ENCODE measurements around the gene MIS12. TPM values are rescaled to one million over a fixed set of nuclear protein-coding genes. Genes with fewer than 3 reads are reported as not detected.
A peak's percentile ranks its signal among the peaks of the same experiment; 100 is the strongest.

MIS12 gene
- total RNA-seq, 2 donors from 2014 or later: 27.1 to 28.9 TPM

GRCh38 chr17:5500247-5500588, 13.9 kb downstream of the MIS12 start:
- H3K4me3 Mint-ChIP-seq: peak overlapping the region; percentile 59
- no peak for DNase-seq
- no peaks in the 10 kb centered on the region for H3K9me3 ChIP-seq (ENCODE audit: control insufficient read depth, low read length)
- H3K9me3 Mint-ChIP-seq: no peaks in the 10 kb centered on the region
- H3K36me3 ChIP-seq (ENCODE audit: control insufficient read depth, insufficient read depth, low read length): no peaks in the 10 kb centered on the region
- H3K27me3 Mint-ChIP-seq (ENCODE audit: insufficient read depth): peaks cover 89% of the 10 kb centered on the region
- WGBS, 2 experiments (ENCODE audit: insufficient coverage in 1 of 2, insufficient read length in 1 of 2): 2% methylated on average over 7 to 16 of the region's 18 CpGs
- H3K27ac ChIP-seq (ENCODE audit: low read depth, low read length): peak overlapping the region; percentile 73
- H3K9ac ChIP-seq (ENCODE audit: extremely low read depth, low read length, poor library complexity, severe bottlenecking): no peak overlapping the region
- TF ChIP-seq, protein P1, sequence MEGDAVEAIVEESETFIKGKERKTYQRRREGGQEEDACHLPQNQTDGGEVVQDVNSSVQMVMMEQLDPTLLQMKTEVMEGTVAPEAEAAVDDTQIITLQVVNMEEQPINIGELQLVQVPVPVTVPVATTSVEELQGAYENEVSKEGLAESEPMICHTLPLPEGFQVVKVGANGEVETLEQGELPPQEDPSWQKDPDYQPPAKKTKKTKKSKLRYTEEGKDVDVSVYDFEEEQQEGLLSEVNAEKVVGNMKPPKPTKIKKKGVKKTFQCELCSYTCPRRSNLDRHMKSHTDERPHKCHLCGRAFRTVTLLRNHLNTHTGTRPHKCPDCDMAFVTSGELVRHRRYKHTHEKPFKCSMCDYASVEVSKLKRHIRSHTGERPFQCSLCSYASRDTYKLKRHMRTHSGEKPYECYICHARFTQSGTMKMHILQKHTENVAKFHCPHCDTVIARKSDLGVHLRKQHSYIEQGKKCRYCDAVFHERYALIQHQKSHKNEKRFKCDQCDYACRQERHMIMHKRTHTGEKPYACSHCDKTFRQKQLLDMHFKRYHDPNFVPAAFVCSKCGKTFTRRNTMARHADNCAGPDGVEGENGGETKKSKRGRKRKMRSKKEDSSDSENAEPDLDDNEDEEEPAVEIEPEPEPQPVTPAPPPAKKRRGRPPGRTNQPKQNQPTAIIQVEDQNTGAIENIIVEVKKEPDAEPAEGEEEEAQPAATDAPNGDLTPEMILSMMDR (conservative IDR thresholded peaks at IDR 0.05): no peak
- H3K4me3 ChIP-seq (ENCODE audit: low read length): peak overlapping the region; percentile 78
- no peaks in the 10 kb centered on the region for H3K4me1 ChIP-seq (ENCODE audit: control insufficient read depth, insufficient read depth, low read length)
- H3K4me1 Mint-ChIP-seq: peaks cover 2% of the 10 kb centered on the region
- H3K36me3 Mint-ChIP-seq (ENCODE audit: low read depth): no peaks in the 10 kb centered on the region
- no peak overlapping the region for H3K27ac Mint-ChIP-seq
- peaks cover 74% of the 10 kb centered on the region for H3K27me3 ChIP-seq (ENCODE audit: control insufficient read depth, insufficient read depth, low read length, poor library complexity, severe bottlenecking)

DNA sequence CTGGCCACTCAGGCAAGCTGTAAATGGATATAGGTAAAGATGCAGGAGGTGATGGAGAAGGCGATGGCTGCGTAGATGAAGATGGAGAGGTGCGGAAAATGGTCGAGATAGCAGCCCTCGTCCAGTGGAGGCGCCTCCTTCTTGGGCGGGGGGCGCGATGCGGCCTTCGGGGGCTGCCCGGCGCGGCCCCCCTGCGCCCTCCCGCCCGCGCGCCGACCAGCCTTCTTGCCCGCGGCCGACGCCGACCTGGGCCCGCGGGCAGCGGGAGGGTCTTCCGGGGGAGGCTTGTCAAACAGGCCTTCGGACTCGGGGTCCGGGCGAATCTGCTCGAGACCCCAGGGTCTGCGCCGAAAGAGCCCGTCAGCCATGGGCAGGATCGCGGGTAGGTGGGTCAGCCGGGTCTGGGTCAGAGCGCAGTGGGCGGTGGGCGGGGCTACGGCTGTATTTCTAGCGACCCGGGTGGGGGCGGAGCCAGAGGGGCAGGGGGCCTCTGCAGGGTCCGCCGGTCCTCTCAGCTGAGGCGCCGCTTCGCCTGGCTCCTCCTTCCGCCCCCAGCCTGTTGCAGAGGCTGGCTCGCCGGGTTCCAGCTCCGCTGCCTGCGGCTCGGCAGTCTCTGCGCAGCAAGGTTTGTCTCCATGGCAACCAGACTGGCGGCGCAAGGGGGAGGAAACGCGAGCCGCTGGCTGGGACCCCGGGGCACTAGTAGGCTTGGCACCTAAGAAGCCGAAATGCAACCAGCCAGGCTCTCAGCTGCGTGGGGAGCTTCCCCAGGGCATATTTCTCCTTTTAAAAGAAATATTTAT, 14.4 kb downstream of the MIS12 start:
- WGBS, 2 experiments (ENCODE audit: insufficient coverage in 1 of 2, insufficient read length in 1 of 2): 0% methylated on average over 23 to 67 of the region's 67 CpGs
- Mint-ChIP-seq H3K4me1 (peaks cover 2% of the 10 kb centered on the region), H3K36me3 (ENCODE audit: low read depth) (no peaks in the 10 kb centered on the region), H3K4me3 (peak overlapping the region; percentile 59), H3K9me3 (no peaks in the 10 kb centered on the region), H3K27ac (no peak overlapping the region), H3K27me3 (ENCODE audit: insufficient read depth) (peaks cover 87% of the 10 kb centered on the region)
- peak overlapping the region; percentile 78 for H3K4me3 ChIP-seq (ENCODE audit: low read length)
- H3K36me3 ChIP-seq (ENCODE audit: control insufficient read depth, insufficient read depth, low read length): no peaks in the 10 kb centered on the region
- peak overlapping the region; percentile 73 for H3K27ac ChIP-seq (ENCODE audit: low read depth, low read length)
- DNase-seq: peak; percentile 100
- TF ChIP-seq, protein P1 (conservative IDR thresholded peaks at IDR 0.05): no peak
- no peak overlapping the region for H3K9ac ChIP-seq (ENCODE audit: extremely low read depth, low read length, poor library complexity, severe bottlenecking)
- H3K9me3 ChIP-seq (ENCODE audit: control insufficient read depth, low read length): no peaks in the 10 kb centered on the region
- H3K27me3 ChIP-seq (ENCODE audit: control insufficient read depth, insufficient read depth, low read length, poor library complexity, severe bottlenecking): peaks cover 68% of the 10 kb centered on the region
- no peaks in the 10 kb centered on the region for H3K4me1 ChIP-seq (ENCODE audit: control insufficient read depth, insufficient read depth, low read length)

DNA sequence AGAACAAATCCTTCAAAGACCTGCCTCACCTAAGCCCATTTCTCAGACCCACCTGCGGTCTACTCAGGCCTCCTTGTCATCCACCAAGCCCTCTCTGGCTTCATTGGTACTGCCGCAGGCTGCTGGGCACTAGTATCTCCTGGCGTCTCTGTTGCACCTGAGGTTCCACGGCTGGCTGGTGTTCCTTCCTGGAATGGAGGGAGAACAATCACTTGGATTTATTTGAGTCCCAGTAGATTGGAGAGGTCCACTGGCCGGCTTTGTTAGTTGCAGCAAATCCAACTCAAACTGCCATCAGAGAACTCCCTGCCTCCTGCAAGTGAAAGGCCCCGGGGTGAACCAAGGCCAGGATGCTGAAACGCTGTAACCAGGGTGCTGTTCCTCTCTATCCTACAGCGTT, 15.3 kb downstream of the MIS12 start:
- Histone ChIP-seq H3K27me3 (ENCODE audit: control insufficient read depth, insufficient read depth, low read length, poor library complexity, severe bottlenecking) (peaks cover 59% of the 10 kb centered on the region), H3K27ac (ENCODE audit: low read depth, low read length) (peak overlapping the region; percentile 58), H3K4me1 (ENCODE audit: control insufficient read depth, insufficient read depth, low read length) (no peaks in the 10 kb centered on the region), H3K9ac (ENCODE audit: extremely low read depth, low read length, poor library complexity, severe bottlenecking) (no peak overlapping the region), H3K9me3 (ENCODE audit: control insufficient read depth, low read length) (no peaks in the 10 kb centered on the region), H3K36me3 (ENCODE audit: control insufficient read depth, insufficient read depth, low read length) (no peaks in the 10 kb centered on the region), H3K4me3 (ENCODE audit: low read length) (no peak overlapping the region)
- no peaks in the 10 kb centered on the region for H3K36me3 Mint-ChIP-seq (ENCODE audit: low read depth)
- peak overlapping the region; percentile 59 for H3K4me3 Mint-ChIP-seq
- no peak overlapping the region for H3K27ac Mint-ChIP-seq
- peaks cover 2% of the 10 kb centered on the region for H3K4me1 Mint-ChIP-seq
- H3K27me3 Mint-ChIP-seq (ENCODE audit: insufficient read depth): peaks cover 79% of the 10 kb centered on the region
- peak; percentile 43 for DNase-seq
- H3K9me3 Mint-ChIP-seq: no peaks in the 10 kb centered on the region
- TF ChIP-seq, protein P1 (conservative IDR thresholded peaks at IDR 0.05): no peak
- WGBS, 2 experiments (ENCODE audit: insufficient coverage in 1 of 2, insufficient read length in 1 of 2): 87 to 93% methylated on average over 5 to 8 of the region's 8 CpGs

Data from endodermal cell (in vitro differentiated cells).